ENCODE data around the gene WDR45B.

WDR45B gene

DNA sequence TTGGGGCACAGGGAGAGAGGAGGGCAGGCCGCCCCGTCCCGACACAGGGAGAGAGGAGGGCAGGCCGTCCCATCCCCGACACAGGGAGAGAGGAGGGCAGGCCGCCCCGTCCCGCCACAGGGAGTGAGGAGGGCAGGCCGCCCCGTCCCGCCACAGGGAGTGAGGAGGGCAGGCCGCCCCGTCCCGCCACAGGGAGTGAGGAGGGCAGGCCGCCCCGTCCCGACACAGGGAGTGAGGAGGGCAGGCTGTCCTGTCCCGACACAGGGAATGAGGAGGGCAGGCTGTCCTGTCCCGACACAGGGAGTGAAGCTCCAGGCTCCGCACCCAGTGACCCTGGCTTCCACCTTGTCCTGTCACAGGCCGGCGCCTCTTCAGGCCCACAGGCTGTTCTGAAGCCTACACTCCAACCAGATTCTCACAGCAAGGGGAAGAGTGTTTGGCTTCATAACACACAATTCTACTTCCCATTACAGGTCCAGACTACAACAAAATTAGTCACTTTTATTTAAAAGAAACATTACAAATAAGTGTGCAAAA lies 34.1 kb downstream of the WDR45B start:
- no peak for DNase-seq (ENCODE audit: low spot score in 2 of 2)
- no peak for ATAC-seq (ENCODE audit: low read depth)
- Mint-ChIP-seq H3K4me1 (no peaks in the 10 kb centered on the region), H3K4me3 (no peak overlapping the region), H3K27me3 (no peaks in the 10 kb centered on the region), H3K36me3 (peaks cover 34% of the 10 kb centered on the region), H3K27ac (no peak overlapping the region), H3K9me3 (no peaks in the 10 kb centered on the region)

DNA sequence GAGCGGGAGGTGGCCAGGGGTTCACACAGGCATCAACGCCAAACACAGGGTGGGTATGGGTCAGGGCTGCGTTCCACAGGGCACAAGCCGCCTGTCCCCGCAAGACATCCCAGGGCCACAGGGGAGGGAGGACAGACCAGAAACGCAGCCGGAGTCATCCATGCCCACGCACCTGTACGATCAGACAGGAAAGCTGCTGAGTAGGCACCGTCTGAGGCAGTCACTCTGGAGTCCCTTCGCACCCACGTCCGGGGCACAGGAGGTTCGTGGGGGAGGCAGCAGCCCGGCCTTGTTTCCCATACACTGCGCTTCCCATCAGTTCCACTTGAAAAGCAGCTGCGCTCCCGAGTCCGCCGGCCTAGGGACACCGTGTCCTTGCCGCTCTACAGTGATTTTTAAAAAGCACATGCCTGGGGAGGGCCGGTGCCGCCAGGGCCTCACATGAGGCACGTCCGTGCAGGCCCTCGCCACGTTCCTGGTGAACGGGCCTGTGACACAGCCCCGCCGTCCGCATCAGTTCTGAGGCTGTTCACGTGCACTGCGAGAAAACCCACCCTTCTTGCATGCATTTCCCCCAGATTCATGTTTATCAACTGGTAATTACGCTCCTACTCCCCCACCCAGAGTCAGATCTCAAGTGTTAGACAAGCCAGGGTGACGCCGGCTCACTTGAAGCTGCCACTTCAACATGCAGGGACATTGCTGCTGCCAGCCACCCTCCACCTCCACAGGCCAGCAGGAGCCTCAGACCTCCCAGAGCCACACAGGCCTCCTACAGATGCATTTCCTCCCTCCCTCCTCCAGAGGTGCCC lies 34.8 kb downstream of the WDR45B start:
- ATAC-seq (ENCODE audit: low read depth): no peak

DNA sequence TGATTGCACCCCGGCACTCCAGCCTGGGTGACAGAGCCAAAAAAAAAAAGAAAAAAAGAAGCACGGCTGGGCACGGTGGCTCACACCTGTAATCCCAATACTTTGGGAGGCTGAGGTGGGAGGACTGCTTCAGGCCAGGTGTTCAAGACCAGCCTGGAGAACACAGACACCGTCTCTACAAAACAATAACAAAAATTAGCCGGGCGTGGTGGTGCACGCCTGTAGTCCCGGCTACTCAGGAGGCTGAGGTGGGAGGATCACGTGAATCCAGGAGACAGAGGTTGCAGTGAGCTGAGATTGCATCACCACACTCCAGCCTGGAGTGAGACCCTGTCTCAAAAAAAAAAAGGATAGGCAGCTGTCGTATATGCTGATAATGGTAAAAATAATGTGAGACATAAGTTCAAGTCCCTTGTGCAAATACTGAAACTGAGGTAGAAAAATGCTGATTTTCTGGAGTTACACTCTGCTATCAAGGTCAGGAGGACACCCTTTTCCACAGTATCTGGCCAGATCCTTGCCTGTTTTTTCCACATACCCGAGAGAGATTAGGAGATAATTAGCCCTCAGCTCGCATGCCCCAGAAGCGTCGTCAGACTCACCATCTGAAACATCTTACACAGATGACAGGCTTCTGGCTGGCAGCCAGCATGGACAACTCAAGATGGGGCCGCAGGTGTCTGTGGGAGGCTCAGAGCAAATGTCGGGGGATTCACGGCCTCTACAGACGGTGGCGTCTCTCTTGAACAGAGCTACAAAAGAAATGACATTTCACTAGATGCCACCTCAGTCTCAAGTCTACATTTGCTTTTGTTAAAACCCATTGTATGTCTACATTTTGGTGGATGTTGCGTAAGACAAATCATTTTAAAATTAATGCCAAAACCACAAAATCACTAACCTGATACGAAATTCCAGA lies 36.8 kb downstream of the WDR45B start:
- DNase-seq (ENCODE audit: low spot score in 2 of 2) (no peak), ATAC-seq (ENCODE audit: low read depth) (no peak)
- Mint-ChIP-seq H3K4me3 (no peak overlapping the region), H3K9me3 (no peaks in the 10 kb centered on the region), H3K36me3 (peaks cover 33% of the 10 kb centered on the region), H3K4me1 (no peaks in the 10 kb centered on the region), H3K27ac (no peak overlapping the region), H3K27me3 (no peaks in the 10 kb centered on the region)

More for the DNA sequence above, 34.8 kb downstream of the WDR45B start:
- H3K4me1 Mint-ChIP-seq: no peaks in the 10 kb centered on the region
- H3K9me3 Mint-ChIP-seq: no peaks in the 10 kb centered on the region
- H3K27ac Mint-ChIP-seq: no peak overlapping the region
- peaks cover 30% of the 10 kb centered on the region for H3K36me3 Mint-ChIP-seq
- H3K4me3 Mint-ChIP-seq: no peak overlapping the region
- H3K27me3 Mint-ChIP-seq: no peaks in the 10 kb centered on the region
- DNase-seq (ENCODE audit: low spot score in 2 of 2): no peak

DNA sequence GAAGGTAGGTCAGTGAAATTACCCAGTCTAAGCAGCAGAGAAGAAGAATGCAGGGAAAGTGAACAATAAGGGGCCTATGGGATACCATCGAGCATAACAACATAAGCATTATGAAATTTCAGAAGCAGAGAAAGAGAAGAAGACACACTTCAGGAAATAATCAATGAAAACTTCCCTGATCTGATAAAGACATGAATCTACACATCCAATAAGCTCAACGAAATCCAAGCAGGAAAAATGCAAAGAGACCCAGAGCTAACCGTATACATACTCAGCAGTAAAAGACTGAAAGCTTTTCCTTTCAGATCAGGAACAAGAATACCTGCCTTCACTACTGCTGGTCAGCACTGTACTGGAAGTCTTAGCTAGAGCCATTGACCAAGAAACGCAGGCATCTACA lies 38.6 kb downstream of the WDR45B start:
- DNase-seq (ENCODE audit: low spot score in 2 of 2): no peak
- Mint-ChIP-seq H3K36me3 (peaks cover 27% of the 10 kb centered on the region), H3K27ac (peak overlapping the region; percentile 50), H3K4me1 (no peaks in the 10 kb centered on the region), H3K27me3 (no peaks in the 10 kb centered on the region), H3K4me3 (no peak overlapping the region), H3K9me3 (no peaks in the 10 kb centered on the region)
- ATAC-seq (ENCODE audit: low read depth): no peak

DNA sequence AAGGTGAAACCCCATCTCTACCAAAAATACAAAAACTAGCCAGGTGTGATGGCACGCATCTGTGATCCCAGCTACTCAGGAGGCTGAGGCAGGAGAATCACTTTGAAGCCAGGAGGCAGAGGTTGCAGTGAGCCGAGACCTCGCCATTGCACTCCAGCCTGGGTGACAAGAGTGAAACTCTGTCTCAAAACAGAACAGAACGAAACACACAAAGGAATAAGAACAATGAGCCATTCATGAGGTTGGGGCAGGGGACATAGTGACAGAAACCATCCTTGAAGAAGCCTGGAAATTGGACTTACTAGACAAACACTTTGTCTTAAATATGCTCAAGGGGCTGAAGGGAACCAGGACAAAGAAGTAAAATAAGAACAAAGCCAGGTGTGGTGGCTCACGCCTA lies 39.4 kb downstream of the WDR45B start:
- H3K4me3 Mint-ChIP-seq: no peak overlapping the region
- H3K27ac Mint-ChIP-seq: no peak overlapping the region
- H3K27me3 Mint-ChIP-seq: no peaks in the 10 kb centered on the region
- ATAC-seq (ENCODE audit: low read depth) (no peak), DNase-seq (ENCODE audit: low spot score in 2 of 2) (no peak)
- H3K36me3 Mint-ChIP-seq: peaks cover 29% of the 10 kb centered on the region
- H3K9me3 Mint-ChIP-seq: no peaks in the 10 kb centered on the region
- peaks cover 2% of the 10 kb centered on the region for H3K4me1 Mint-ChIP-seq

- Mint-ChIP-seq H3K4me3 (no peak overlapping the region), H3K4me1 (peaks cover 8% of the 10 kb centered on the region), H3K27ac (no peak overlapping the region), H3K27me3 (no peaks in the 10 kb centered on the region), H3K36me3 (peaks cover 33% of the 10 kb centered on the region), H3K9me3 (no peaks in the 10 kb centered on the region)
- DNase-seq (ENCODE audit: low spot score in 2 of 2) (no peak), ATAC-seq (ENCODE audit: low read depth) (no peak)
These were observed 42.2 kb downstream of the WDR45B start for GRCh38 chr17:82605939-82606600.

- H3K27ac Mint-ChIP-seq: peak overlapping the region; percentile 75
- no peaks in the 10 kb centered on the region for H3K9me3 Mint-ChIP-seq
- H3K4me3 Mint-ChIP-seq: no peak overlapping the region
- DNase-seq (ENCODE audit: low spot score in 2 of 2) (no peak), ATAC-seq (ENCODE audit: low read depth) (no peak)
- no peaks in the 10 kb centered on the region for H3K27me3 Mint-ChIP-seq
- peaks cover 16% of the 10 kb centered on the region for H3K4me1 Mint-ChIP-seq
- peaks cover 30% of the 10 kb centered on the region for H3K36me3 Mint-ChIP-seq
These were observed 43.7 kb downstream of the WDR45B start for GRCh38 chr17:82604532-82604931.

DNA sequence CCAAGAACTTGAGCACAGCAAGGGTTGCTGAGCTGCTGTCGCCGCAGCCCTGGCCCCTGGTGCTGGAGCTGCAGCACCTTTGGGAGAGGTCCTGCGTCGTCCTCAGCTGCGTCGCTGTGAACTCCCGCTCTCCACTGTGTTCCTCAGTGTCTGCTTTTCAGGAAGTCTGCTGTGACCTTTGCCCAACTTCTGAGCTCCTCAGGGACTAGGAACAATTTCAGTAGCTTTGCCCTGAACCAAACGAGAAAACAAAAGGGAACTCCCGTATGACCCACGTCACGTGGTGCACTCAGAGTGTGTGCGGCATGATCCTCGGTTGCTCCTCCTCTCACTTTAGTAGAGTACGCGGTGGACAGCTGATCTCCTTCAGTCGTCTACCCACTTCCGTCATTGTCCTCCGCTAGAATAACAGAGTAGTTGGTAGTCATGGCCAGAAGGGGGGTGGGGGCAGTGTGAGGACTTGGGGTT lies 44.2 kb downstream of the WDR45B start:
- DNase-seq (ENCODE audit: low spot score in 2 of 2) (no peak), ATAC-seq (ENCODE audit: low read depth) (peak; percentile 57)
- H3K27me3 Mint-ChIP-seq: no peaks in the 10 kb centered on the region
- peaks cover 27% of the 10 kb centered on the region for H3K36me3 Mint-ChIP-seq
- H3K4me3 Mint-ChIP-seq: no peak overlapping the region
- no peaks in the 10 kb centered on the region for H3K9me3 Mint-ChIP-seq
- peaks cover 17% of the 10 kb centered on the region for H3K4me1 Mint-ChIP-seq
- H3K27ac Mint-ChIP-seq: peak overlapping the region; percentile 75

DNA sequence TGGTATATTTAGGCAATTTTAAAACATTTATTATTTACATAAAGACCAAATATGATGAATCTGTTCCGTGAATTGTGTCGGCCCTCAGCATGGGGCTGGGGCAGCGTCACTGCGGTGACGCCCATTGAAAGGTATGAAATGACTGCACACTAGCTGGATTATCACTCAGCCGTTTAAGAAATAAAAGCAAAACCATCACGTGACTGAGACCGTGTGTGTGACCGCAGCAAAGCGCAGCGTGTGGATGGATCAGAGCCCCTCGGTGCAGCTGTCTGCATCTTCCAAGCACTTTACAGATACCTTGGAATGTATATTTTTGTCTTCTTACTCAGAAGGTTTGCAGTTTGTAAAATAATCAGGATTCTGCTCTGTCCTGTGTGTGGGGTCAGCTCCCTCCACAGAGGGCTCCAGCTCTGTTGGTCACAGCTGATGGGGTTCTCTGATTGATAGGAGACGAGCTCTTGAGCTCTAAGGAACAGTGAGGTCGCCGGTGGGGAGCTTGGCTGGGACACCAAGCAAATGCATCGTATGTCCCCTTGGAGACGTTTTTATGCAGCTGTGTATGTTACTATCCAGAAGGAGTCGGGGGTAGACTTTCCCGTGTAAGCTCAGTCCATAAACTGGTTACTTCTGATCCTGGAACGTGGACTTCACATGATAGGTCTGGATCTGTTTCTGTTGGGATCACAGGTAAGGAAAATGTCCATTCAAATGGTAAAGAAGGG lies 45.1 kb downstream of the WDR45B start:
- peak; percentile 21 for ATAC-seq (ENCODE audit: low read depth)
- H3K36me3 Mint-ChIP-seq: peaks cover 23% of the 10 kb centered on the region
- H3K4me1 Mint-ChIP-seq: peaks cover 17% of the 10 kb centered on the region

GRCh38 chr17:82602487-82602886 lies 45.8 kb downstream of the WDR45B start:
- DNase-seq (ENCODE audit: low spot score in 2 of 2) (no peak), ATAC-seq (ENCODE audit: low read depth) (no peak)
- H3K9me3 Mint-ChIP-seq: no peaks in the 10 kb centered on the region
- peaks cover 17% of the 10 kb centered on the region for H3K4me1 Mint-ChIP-seq
- H3K4me3 Mint-ChIP-seq: no peak overlapping the region
- H3K27ac Mint-ChIP-seq: no peak overlapping the region
- H3K36me3 Mint-ChIP-seq: peaks cover 23% of the 10 kb centered on the region
- no peaks in the 10 kb centered on the region for H3K27me3 Mint-ChIP-seq

More for the DNA sequence above, 45.1 kb downstream of the WDR45B start:
- H3K4me3 Mint-ChIP-seq: no peak overlapping the region
- H3K27me3 Mint-ChIP-seq: no peaks in the 10 kb centered on the region
- peak overlapping the region; percentile 75 for H3K27ac Mint-ChIP-seq
- no peak for DNase-seq (ENCODE audit: low spot score in 2 of 2)
- no peaks in the 10 kb centered on the region for H3K9me3 Mint-ChIP-seq

DNA sequence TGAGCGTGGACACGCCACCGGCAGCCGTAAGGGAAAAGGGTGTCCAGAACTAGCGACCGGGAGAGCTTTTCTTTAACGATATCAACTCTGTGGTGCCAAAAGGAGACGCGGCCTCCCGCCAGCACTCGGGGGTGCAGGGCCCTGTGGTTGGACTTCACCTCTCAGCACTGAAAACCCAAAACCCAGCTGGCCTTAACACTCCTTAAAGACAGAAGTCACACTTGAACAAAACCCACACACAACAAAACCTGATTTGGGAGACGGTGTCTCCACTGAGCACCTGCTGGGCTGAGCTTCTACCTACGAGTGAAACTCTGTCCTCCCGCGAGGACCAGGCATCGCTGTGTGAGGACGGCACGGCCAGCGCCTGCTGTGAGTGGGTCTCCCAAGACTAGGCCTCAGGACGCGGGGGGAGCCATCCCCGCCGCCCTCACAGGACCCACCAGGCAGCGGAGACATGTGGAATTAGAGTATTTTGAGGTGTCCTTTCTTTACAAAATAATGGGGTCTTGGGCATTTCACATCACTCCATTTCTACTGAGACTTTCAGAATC lies 46.7 kb downstream of the WDR45B start:
- Mint-ChIP-seq H3K36me3 (peaks cover 21% of the 10 kb centered on the region), H3K4me1 (peaks cover 17% of the 10 kb centered on the region), H3K4me3 (no peak overlapping the region), H3K9me3 (no peaks in the 10 kb centered on the region), H3K27ac (no peak overlapping the region), H3K27me3 (no peaks in the 10 kb centered on the region)
- DNase-seq (ENCODE audit: low spot score in 2 of 2): no peak
- ATAC-seq (ENCODE audit: low read depth): no peak

GRCh38 chr17:82600731-82601446 lies 47.4 kb downstream of the WDR45B start:
- ATAC-seq (ENCODE audit: low read depth): no peak
- H3K36me3 Mint-ChIP-seq: peaks cover 18% of the 10 kb centered on the region
- H3K4me1 Mint-ChIP-seq: peaks cover 21% of the 10 kb centered on the region
- H3K4me3 Mint-ChIP-seq: no peak overlapping the region
- no peak overlapping the region for H3K27ac Mint-ChIP-seq
- H3K27me3 Mint-ChIP-seq: no peaks in the 10 kb centered on the region
- DNase-seq (ENCODE audit: low spot score in 2 of 2): no peak
- H3K9me3 Mint-ChIP-seq: no peaks in the 10 kb centered on the region

All from memory B cell (primary cell).